Inferior parietal cortex (tissue), 1 donor: Measurements from ENCODE around the gene CES2.
"Not testable (repeated sequence)": the region's sequence is repeated elsewhere in the genome, so short reads cannot be mapped to it uniquely, and the experiment has no call there.

Source experiments
- DNase-seq: peaks from one replicate; pipeline ENCODE4 v3.0.0-alpha.2; 2016; ENCODE audit errors: extremely low spot score

The CES2 gene

DNA sequence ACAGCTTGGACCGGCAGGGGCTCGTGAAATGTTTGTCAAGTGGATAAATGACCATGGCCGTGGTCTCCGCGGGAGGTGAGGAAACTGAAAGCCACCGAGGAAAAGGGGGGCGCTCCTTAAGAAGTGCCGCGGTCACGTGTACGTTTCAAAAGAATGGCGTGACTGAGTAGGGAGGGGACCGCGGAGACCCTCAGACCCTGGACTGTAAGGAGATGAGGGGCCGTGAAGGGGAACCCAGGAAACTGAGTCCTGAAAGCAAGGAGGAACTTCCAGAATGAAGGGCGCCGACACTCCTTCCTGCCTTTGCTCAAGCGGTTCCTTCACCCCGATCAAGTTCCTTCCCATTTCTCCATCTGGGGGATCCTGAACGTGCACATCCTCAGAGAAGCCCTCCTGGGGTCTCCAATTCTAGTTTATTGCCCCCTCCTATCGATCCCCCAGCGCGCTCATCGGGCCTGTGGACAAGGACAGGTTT, 440 bp upstream of the CES2 start:
- DNase-seq = not testable (repeated sequence)

DNA sequence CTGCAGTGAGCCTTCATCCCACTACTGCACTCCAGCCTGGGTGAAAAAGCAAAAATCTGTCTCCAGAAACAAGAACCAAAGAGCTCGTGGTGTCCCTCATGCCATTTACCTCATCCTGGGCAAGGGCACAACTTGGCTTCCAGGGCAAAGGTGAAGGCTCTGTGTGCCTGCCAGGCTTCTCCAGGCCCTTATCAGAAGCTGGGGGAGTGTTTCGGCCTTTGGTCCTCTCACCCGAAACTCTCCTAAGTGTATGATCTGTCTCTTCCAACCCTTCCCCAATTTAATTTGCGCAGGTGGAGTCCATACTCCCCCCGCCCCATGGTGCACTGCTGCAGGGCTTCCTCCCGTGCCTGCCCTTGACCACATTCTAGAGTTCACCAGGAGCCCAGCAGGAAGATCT, 1.1 kb downstream of the CES2 start:
- DNase-seq = no peak

DNA sequence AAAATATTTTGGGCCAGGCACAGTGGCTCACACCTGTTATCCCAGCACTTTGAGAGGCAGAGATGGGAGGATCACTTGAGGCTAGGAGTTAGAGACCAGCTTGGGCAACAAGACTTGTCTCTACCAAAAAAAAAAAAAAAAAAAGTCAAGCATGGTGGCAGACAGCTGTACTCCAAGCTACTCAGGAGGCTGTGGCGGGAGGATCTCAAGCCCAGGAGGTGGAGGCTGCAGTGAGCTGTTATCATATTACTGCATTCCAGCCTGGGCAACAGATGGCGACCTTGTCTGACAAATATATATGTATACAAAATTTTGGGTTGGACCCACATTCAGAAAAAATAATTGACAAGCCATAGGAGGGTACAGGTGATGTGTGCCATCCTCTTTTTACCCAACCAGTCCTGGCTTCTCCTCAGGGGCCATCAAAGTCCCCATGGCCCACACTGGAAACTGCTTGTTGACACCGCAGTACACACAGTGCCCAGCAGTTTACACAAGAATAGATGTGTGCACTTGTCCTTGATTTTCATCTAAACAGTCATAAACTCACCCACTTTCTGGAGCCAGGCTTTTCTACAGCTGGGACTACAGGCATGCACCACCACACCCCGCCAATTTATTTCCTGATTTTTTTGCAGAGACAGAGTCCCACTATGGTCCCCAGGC, 1.7 kb downstream of the CES2 start:
- DNase-seq = no peak

DNA sequence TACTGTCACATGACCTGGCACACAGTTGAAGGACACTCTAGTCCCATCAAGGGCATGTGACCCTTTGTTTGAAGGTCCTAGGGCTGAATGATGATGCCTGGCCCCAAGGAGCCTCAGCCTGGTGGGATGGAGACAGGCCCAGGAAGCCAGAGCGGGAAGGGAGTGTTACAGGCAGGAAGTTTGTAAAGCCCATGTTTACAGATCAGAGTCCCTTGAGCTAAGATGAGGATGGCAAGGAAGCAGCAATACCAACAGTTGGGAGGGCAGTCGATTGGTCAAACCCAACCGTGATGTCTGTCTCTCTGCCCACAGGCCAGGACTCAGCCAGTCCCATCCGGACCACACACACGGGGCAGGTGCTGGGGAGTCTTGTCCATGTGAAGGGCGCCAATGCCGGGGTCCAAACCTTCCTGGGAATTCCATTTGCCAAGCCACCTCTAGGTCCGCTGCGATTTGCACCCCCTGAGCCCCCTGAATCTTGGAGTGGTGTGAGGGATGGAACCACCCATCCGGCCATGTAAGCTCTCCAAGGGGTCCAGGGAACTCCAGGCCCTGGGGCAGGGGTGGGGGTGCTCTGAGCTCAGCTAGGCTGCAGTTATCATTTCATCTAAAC, 2.5 kb downstream of the CES2 start:
- DNase-seq = no peak

DNA sequence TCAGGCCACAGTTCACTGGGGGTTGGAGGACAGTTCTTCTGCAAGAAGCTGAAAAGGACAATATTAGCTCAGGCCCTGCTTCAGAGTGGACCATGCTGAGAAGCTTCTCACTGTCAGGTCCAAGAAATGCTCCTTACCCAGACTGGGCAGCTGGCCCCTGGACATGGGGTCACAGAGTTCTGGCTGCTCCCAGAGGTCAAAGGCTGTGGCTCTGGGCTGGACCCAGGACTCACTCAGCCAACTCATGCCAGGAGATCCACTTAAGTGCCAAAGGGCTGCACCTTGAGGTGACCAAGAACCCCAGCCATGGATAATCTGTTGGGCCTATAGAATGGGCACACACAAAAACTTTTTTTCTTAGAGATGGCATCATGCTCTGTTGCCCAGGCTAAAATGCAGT, 4.0 kb downstream of the CES2 start:
- no peak for DNase-seq

DNA sequence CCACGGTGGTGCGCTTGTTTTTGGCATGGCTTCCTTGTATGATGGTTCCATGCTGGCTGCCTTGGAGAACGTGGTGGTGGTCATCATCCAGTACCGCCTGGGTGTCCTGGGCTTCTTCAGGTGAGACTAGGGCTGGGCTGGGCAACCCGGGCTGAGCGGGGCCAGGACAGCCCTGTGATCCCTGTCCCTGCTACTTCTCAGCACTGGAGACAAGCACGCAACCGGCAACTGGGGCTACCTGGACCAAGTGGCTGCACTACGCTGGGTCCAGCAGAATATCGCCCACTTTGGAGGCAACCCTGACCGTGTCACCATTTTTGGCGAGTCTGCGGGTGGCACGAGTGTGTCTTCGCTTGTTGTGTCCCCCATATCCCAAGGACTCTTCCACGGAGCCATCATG, 4.9 kb downstream of the CES2 start:
- DNase-seq = no peak

DNA sequence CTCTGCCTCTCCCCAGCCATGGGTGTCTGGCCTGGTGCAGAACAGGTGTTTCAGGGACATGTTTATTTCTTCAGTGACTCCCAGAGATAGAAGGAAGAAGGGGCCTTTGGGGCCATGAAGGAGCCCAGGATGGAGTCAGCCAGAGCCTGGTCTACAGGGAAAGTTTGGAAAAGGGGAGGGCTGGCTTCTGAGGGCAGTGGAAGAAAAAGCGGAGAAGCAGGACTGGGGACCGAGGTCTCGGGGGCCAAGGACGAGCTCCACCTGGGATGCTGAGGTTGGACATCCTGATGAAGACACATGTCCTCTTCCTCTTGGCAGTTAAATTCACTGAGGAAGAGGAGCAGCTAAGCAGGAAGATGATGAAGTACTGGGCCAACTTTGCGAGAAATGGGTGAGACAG, 7.7 kb downstream of the CES2 start:
- DNase-seq = no peak

DNA sequence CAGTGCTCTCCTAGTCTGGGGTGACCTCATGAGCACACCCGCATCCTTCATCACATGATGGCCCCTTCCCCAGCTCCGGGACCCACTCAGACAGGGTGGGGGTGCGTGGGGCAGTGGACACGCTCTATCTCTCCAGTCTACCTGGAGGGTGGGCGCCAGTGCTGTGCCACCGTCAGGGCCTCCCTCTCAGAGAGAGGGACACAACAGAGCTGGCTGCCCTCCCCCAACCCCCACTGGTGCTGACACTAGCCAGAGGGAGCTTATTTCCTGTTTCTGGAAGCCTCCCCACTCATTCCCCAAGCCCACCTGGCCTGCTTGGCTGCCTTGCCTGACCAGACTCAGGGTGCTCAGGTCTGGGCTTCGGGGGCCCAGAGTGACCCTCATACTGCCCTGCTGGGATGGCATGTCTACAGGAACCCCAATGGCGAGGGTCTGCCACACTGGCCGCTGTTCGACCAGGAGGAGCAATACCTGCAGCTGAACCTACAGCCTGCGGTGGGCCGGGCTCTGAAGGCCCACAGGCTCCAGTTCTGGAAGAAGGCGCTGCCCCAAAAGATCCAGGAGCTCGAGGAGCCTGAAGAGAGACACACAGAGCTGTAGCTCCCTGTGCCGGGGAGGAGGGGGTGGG, 8.2 kb downstream of the CES2 start:
- DNase-seq = no peak

DNA sequence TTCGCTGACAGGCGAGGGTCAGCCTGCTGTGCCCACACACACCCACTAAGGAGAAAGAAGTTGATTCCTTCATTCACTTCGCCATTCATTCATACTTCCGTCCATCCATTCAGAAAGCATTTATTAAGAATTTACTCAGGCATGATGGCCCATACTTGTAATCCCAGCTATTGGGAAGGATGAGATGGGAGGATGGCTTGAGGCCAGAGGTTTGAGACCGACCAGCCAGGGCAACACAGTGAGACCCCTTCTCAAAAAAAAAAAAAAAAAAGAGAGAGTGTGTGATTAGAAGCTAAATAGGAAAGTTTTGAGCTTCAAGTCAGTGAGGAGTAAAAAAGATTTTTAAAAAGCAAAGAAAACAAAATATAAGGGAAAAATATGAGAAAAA, 8.7 kb downstream of the CES2 start:
- no peak for DNase-seq

DNA sequence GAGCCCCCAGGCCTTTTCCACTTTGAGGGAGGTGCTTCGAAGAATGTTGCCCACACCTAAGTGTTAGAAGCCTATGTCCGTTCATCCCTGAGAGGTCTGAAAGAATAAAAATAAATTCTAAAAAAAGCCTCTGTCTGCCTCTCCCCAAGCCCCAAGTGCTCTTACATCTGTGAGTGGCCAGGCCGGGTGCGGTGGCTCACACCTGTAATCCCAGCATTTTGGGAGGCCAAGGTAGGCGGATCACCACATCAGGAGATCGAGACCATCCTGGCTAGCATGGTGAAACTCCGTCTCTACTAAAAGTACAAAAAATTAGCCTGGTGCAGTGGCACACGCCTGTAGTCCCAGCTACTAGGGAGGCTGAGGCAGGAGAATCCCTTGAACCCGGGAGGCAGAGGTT, 9.7 kb downstream of the CES2 start:
- not testable (repeated sequence) for DNase-seq

DNA sequence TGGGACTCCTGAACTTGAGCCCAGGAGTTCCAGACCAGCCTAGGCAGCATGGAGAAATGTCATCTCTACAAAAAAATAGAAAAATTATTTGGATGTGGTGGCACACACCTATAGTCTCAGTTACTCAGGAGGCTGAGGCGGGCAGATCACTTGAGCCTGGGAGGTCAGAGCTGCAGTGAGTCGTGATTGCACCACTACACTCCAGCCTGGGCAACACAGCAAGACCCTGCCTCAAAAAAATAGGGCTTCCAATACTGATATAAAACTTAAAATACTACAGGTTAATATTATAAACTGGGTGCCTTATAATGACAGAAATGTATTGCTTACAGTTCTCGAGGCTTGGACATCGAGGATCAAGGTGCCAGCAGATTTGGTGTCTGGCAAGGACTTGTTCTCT, 10.6 kb downstream of the CES2 start:
- DNase-seq = no peak

DNA sequence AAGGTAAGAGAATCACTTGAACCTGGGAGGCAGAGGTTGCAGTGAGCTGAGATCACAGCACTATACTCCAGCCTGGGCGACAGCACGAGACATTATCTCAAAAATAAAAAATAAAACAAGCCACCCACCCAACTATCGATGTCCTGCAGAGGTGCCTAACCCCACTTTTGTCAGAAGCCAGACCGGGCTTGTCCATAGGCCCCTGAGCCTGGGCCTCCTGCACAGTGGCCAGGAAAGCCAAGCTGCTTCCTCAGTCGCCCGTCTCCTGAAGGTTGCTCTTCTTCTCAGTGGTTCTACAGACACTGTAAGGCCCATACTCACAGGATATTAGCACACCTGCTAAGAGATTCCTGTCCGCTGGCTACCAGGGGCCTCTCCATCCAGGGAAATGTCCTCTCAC, 11.2 kb downstream of the CES2 start:
- no peak for DNase-seq

DNA sequence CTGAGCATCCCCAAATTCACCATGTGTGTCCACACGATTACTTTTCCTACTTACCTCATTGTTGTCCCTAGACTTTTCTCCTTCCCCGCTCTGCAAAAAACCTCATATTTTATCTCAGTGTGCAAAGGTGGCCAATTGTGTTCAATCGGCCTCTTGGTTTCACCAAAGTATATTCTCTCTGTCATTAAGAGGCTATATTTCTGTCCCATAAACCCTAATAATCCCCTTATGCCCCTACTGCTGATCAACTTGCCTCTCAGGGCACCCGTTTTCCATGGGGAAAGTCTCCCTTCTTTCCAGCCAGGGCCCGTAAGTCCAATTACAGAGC, 11.6 kb downstream of the CES2 start:
- DNase-seq = no peak

DNA sequence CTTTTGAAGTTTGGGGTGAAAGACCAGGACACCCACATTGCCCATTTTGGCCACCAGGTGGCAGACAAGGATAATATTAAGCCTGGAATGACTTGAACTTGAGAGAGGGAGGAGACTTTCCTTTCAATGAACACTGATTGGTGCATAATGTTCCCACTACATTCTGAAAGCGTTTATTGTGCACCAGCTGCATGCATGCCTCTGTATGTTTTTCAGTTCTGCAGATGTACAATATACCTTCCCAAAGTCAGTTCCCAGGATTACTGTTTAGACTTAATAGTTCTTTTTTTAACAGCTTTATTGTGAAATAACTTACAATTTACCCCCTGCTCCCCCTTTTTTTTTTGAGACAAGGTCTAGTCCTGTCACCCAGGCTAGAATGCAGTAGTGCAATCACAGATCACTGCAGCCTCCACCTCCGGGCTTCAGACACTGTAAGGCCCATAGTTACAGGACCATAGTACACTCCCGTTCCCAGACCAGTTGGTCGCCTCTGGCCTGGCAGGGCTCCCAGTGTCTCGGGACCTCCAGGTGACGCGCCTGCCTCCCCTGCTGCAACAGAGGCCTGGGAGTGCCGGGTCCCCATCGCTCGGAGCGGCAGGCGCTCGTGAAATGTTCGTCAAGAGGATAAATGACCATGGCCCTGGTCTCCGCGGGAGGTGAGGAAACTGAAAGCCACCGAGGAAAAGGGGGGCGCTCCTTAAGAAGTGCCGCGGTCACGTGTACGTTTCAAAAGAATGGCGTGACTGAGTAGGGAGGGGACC, 12.2 kb downstream of the CES2 start:
- peak; percentile 96 for DNase-seq

DNA sequence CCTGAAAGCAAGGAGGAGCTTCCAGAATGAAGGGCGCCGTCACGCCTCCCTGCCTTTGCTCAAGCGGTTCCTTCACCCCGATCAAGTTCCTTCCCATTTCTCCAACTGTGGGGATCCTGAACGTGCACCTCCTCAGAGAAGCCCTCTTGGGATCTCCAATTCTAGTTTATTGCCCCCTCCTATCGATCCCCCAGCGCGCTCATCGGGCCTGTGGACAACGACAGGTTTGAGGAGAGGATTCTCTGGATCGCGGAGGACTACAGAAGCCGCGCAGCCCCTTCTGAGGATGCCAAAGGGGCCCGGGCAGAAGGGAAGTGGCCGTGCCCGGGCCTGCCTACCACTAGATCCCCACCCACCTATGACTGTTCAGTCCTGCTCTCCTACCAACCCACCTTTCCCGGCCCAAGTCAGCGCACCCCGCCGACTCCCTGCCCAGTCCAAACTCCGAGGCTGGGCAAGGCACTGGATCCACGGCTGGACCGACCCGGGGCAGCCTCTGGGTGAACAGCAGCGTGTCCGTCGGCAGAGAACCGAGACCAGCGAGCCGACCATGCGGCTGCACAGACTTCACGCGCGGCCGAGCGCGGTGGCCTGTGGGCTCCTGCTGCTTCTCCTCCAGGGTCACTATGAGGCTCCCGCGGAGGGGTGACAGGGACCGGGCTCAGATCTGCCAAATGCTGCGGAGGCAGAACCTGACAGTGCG, 13.0 kb downstream of the CES2 start:
- DNase-seq = no peak

DNA sequence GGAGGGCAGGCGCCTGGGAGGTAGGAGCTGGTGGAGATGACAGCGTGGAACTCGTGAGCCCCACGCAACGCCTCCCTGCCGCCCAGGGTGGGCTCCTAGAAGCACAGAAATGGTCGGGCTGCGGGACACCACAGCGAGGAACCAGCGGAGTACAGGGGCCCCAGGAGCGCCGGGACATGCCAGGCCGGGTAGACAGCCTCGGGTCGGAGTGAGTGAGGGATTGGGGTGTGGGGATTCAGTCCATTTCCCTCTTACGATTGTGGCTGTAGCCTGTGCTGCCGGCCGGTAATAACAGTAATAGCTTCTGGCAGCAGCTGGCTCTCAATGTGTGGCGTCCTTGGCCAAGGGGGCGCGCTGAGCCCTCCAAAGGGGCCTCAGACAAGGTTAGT, 13.5 kb downstream of the CES2 start:
- DNase-seq = no peak

DNA sequence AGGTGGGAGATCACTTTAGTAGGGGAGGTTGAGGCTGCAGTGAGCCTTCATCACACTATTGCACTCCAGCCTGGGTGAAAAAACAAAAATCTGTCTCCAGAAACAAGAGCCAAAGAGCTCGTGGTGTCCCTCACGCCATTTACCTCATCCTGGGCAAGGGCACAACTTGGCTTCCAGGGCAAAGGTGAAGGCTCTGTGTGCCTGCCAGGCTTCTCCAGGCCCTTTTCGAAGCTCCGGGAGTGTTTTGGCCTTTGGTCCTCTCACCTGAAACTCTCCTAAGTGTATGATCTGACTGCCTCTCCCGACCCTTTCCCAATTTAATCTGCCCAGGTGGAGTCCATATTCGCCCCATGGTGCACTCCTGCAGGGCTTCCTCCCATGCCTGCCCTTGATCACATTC, 14.2 kb downstream of the CES2 start:
- no peak for DNase-seq

DNA sequence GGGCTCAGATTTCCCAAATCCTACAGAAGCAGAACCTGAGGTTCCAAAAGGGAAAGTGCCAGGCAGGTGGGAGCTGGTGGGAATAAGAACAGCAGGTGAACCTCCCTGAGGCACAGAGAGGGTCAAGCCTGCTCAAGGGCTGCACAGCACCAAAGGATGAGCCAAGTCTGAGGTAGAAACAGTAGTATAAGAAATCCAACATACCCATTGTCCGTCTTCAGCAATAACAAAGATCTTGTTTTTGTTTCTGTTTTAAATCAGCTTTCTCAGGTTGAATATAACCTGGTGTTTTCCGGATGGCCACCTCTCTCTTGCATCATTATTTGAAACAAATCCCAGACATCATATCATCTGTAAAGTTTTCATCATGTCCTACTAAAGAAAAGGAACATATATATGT, 15.1 kb downstream of the CES2 start:
- no peak for DNase-seq

DNA sequence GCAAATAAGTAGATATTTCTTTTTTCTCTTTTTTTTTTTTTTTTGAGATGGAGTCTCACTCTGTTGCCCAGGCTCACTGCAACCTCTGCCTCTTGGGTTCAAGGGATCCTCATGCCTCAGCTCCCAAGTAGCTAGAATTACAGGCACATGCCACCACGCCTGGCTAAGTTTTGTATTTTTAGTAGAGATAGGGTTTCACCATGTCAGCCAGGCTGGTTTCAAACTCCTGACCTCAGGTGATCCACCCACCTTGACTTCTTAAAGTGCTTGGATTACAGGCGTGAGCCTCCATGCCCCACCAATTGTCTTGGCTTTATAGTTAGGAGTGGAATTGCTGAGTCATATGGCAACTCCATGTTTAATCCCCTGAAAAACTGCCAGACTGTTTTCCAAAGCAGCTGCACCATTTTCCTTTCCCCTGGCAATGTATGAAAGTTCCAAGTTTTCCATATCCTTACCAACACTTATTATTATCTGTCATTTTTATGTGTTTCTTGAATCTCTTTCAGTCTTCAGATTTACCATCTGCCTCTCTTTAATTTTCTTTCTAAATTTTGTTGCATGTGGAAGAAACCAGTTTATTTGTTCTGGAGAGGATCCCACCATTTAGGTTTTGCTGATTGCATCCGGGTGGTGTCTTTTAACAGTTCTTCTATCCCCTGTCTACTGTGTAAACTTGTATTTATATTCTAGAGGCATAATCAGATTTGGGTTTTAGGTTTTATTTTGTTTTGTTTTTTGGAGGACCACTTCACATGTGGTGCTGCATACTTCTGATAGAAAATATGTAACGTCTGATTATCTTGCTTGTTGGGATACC, 15.9 kb downstream of the CES2 start:
- no peak for DNase-seq

DNA sequence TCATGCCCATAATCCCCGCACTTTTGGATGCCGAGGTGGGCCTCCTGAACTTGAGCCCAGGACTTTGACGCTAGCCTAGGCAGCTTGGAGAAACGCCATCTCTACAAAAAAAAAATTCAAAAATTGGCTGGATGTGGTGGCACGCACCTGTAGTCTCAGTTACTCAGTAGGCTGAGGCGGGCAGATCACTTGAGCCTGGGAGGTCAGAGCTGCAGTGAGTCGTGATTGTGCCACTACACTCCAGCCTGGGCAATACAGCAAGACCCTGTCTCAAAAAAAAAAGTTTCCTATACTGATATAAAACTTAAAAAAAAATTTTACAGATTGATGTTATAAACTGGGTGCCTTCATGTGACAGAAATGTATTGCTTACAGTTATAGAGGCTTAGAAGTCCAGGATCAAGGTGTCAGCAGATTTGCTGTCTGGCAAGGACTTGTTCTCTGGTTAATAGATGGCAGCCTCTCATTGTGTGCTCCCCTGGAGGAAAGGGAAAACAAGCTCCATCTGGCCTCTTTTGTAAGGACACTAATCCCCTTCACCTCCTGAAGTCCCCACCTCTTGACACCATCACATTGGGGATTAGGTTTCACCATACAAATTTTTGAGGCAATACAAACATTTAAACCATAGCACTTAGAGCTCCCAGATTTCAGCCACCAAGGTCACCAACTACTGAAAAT, 17.3 kb downstream of the CES2 start:
- no peak for DNase-seq
